ENCODE data around the gene HNRNPLL. TPM values are rescaled to one million over a fixed set of nuclear protein-coding genes. Genes with fewer than 3 reads are reported as not detected.

HNRNPLL gene
- total and polyA plus RNA-seq, 2 of the 13 experiments (the other 11 are each of a cell fraction or from before 2014, with no cell fraction given): 49.4 to 103 TPM

DNA sequence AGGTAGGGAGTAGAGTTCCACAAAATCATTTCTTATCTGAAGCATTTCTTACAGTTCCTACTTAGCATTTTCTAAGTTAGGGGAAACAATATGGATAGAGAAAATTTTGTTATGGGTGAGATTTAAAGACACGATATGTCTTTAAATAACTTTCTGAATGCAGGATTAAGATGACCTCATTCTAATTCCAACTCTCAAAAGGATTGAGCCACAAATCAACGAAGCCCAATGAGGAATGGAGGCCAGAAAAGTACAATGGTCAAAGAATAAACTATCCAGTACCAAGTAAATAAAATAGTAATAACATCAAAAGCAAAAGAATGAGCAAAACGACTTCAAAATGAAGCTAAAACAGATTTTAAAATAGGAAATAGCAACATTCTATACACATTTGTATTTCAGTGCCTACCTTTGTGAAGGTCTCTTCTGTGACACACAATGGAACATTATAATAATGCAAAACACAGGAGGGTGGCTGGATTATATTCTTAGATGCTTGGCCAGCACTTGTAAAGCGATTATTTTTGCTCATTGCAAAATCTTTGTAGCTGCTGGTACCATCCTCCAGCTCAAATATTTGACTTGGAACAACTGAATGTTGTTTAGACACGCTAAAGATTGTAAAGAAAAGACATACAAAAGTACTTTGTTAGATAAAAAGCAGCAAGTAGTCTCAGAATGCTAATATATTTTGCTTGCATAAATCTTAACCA, 33.8 kb downstream of the HNRNPLL start:
- no peak overlapping the region for H3K27ac ChIP-seq (ENCODE audit: extremely low read length, insufficient read depth, low read length)
- no TSS peak for BruUV-seq (replicated peaks)
- FAIRE-seq: no peak
- TF ChIP-seq, protein P1, sequence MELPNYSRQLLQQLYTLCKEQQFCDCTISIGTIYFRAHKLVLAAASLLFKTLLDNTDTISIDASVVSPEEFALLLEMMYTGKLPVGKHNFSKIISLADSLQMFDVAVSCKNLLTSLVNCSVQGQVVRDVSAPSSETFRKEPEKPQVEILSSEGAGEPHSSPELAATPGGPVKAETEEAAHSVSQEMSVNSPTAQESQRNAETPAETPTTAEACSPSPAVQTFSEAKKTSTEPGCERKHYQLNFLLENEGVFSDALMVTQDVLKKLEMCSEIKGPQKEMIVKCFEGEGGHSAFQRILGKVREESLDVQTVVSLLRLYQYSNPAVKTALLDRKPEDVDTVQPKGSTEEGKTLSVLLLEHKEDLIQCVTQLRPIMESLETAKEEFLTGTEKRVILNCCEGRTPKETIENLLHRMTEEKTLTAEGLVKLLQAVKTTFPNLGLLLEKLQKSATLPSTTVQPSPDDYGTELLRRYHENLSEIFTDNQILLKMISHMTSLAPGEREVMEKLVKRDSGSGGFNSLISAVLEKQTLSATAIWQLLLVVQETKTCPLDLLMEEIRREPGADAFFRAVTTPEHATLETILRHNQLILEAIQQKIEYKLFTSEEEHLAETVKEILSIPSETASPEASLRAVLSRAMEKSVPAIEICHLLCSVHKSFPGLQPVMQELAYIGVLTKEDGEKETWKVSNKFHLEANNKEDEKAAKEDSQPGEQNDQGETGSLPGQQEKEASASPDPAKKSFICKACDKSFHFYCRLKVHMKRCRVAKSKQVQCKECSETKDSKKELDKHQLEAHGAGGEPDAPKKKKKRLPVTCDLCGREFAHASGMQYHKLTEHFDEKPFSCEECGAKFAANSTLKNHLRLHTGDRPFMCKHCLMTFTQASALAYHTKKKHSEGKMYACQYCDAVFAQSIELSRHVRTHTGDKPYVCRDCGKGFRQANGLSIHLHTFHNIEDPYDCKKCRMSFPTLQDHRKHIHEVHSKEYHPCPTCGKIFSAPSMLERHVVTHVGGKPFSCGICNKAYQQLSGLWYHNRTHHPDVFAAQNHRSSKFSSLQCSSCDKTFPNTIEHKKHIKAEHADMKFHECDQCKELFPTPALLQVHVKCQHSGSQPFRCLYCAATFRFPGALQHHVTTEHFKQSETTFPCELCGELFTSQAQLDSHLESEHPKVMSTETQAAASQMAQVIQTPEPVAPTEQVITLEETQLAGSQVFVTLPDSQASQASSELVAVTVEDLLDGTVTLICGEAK (IDR thresholded peaks at IDR 0.05): no peak
- TF ChIP-seq, protein P1 (CRISPR knock-in tag; IDR thresholded peaks at IDR 0.05): no peak
- TF ChIP-seq ATF7 (IDR thresholded peaks at IDR 0.05): peak; percentile 69
- no peak for TF ChIP-seq ATF7 (CRISPR knock-in tag; IDR thresholded peaks at IDR 0.05)
- peak; percentile 74 for TF ChIP-seq RBM22 (optimal IDR thresholded peaks at IDR 0.05; ENCODE audit: low read length)
- no peak for TF ChIP-seq SALL1 (CRISPR knock-in tag; IDR thresholded peaks at IDR 0.05)
- no peak for TF ChIP-seq ZFP36L1 (CRISPR knock-in tag; IDR thresholded peaks at IDR 0.05)
- no peak for TF ChIP-seq ZBTB7B (CRISPR knock-in tag; IDR thresholded peaks at IDR 0.05)
- TF ChIP-seq AGO2 (optimal IDR thresholded peaks at IDR 0.05; ENCODE audit: low read depth, low read length): peak; percentile 41
- TF ChIP-seq, protein P2, sequence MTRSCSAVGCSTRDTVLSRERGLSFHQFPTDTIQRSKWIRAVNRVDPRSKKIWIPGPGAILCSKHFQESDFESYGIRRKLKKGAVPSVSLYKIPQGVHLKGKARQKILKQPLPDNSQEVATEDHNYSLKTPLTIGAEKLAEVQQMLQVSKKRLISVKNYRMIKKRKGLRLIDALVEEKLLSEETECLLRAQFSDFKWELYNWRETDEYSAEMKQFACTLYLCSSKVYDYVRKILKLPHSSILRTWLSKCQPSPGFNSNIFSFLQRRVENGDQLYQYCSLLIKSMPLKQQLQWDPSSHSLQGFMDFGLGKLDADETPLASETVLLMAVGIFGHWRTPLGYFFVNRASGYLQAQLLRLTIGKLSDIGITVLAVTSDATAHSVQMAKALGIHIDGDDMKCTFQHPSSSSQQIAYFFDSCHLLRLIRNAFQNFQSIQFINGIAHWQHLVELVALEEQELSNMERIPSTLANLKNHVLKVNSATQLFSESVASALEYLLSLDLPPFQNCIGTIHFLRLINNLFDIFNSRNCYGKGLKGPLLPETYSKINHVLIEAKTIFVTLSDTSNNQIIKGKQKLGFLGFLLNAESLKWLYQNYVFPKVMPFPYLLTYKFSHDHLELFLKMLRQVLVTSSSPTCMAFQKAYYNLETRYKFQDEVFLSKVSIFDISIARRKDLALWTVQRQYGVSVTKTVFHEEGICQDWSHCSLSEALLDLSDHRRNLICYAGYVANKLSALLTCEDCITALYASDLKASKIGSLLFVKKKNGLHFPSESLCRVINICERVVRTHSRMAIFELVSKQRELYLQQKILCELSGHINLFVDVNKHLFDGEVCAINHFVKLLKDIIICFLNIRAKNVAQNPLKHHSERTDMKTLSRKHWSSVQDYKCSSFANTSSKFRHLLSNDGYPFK (CRISPR knock-in tag; IDR thresholded peaks at IDR 0.05; ENCODE audit: borderline replicate concordance): no peak
- no peak for TF ChIP-seq ZSCAN20 (CRISPR knock-in tag; IDR thresholded peaks at IDR 0.05; ENCODE audit: borderline replicate concordance)

More for the DNA sequence above, 33.8 kb downstream of the HNRNPLL start:
- in situ Hi-C loops (cut with HindIII; ENCODE audit: extremely low pct_ligation_motif_present, low pct_unique_long_range_greater_than_20kb) (no loop called here), intact Hi-C loops (cut with micrococcal nuclease; ENCODE audit: unreplicated experiment) (no loop called here)
- DNase-seq (ENCODE audit: low spot score) (no peak), ATAC-seq (no peak)
- WGBS (ENCODE audit: low lambda C conversion rate): 90% methylated on average over 5 of the region's 5 CpGs
- Histone ChIP-seq H3K4me2 (ENCODE audit: low read depth, low read length) (no peak overlapping the region), H3K9me3 (ENCODE audit: low read length) (no peaks in the 10 kb centered on the region), H3K79me2 (ENCODE audit: insufficient read depth, low read length) (no peaks in the 10 kb centered on the region), H3K36me3 (replicated peaks in 1 of 2; ENCODE audit: control insufficient read depth in 1 of 2, insufficient read depth in 2 of 2, low read length in 2 of 2) (peaks cover 25 to 90% of the 10 kb centered on the region in 2 experiments), H3K27me3 (ENCODE audit: control insufficient read depth in 1 of 2, insufficient read depth in 2 of 2, low read length in 2 of 2) (no peaks in the 10 kb centered on the region), H2AFZ (ENCODE audit: low read length) (no peak overlapping the region), H3K4me3 (replicated peaks in 1 of 3; ENCODE audit: insufficient read depth in 1 of 3, low read depth in 2 of 3, low read length in 3 of 3) (no peak overlapping the region), H3K9ac (ENCODE audit: insufficient read depth, low read depth, low read length) (no peak overlapping the region), H4K20me1 (ENCODE audit: insufficient read depth, low read length) (no peaks in the 10 kb centered on the region), H3K4me1 (ENCODE audit: insufficient read depth, low read length) (peaks cover 11% of the 10 kb centered on the region; the same call in 1 of the 2 replicates)
- POLR2A ChIA-PET: interaction anchor here (1.4 kb wide), 1 partner anchor 182 kb away, joined by 9 read pairs; the partner anchor contains the start of gene SRSF7
- CTCF ChIA-PET (ENCODE audit: low intra/inter-chr PET ratio, low total read pairs): no interaction called here
